Endothelial cell of umbilical vein (primary cell): Measurements from ENCODE around the gene ATP6V0C.

ENCODE experiments used
- EZH2 ChIP-seq: IDR thresholded peaks from 2 replicates; pipeline ENCODE4 v1.6.1; 2012; ENCODE audit warnings: borderline replicate concordance, low read depth, mild to moderate bottlenecking, moderate library complexity, low read length, inconsistent platforms; ENCODE audit not compliant: severe bottlenecking
- JUN ChIP-seq: IDR thresholded peaks from 2 replicates; pipeline ENCODE4 v1.6.1; 2011; ENCODE audit warnings: borderline replicate concordance, low read depth; ENCODE audit not compliant: insufficient read length, insufficient read depth
- MYC ChIP-seq: IDR thresholded peaks from one replicate; pipeline ENCODE4 v1.6.1; 2011; ENCODE audit warnings: mild to moderate bottlenecking, low read depth, low read length
- POLR2A ChIP-seq: IDR thresholded peaks from 2 replicates; pipeline ENCODE4 v1.6.1; 2012; ENCODE audit warnings: low read depth, mild to moderate bottlenecking, control low read depth, low read length
- POLR2AphosphoS5 ChIP-seq: IDR thresholded peaks from 2 replicates; pipeline ENCODE4 v1.6.1; 2012; ENCODE audit warnings: low read depth, mild to moderate bottlenecking, control low read depth, low read length, moderate library complexity; ENCODE audit not compliant: insufficient read depth
- TF ChIP-seq, protein P1 (sequence below), 2 donors: IDR thresholded peaks; 1 replicate in 1 of 2; 2 replicates in 1 of 2; pipeline ENCODE4 v1.5.1; 2011; ENCODE audit warnings: low read length in 2 of 2, mild to moderate bottlenecking in 2 of 2, moderate library complexity in 2 of 2, control low read depth in 1 of 2, inconsistent platforms in 1 of 2, low read depth in 1 of 2; ENCODE audit not compliant: insufficient read depth in 1 of 2; ENCODE audit errors: extremely low read depth in 1 of 2
- TF ChIP-seq, protein P2 (sequence below): IDR thresholded peaks from 2 replicates; pipeline ENCODE4 v1.6.1; 2011; ENCODE audit not compliant: insufficient read depth, insufficient read length

DNA sequence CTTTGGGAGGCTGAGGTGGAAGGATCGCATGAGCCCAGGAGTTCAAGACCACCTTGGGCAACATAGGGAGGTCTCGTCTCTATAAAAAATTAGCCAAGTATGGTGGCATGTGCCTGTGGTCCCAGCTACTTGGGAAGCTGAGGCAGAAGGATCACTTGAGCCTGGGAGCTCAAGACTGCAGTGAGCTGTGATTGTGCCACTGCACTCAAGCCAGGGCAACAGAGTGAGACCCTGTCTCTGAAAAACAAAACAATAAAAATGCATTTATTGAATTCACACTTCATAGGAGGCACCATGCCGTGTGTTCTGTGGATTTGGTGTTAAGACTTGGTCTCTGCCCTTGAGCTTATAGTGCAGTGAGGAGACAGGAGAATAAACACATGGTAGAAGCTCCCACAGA, 36.4 kb upstream of the ATP6V0C start:
- TF ChIP-seq, protein P1, sequence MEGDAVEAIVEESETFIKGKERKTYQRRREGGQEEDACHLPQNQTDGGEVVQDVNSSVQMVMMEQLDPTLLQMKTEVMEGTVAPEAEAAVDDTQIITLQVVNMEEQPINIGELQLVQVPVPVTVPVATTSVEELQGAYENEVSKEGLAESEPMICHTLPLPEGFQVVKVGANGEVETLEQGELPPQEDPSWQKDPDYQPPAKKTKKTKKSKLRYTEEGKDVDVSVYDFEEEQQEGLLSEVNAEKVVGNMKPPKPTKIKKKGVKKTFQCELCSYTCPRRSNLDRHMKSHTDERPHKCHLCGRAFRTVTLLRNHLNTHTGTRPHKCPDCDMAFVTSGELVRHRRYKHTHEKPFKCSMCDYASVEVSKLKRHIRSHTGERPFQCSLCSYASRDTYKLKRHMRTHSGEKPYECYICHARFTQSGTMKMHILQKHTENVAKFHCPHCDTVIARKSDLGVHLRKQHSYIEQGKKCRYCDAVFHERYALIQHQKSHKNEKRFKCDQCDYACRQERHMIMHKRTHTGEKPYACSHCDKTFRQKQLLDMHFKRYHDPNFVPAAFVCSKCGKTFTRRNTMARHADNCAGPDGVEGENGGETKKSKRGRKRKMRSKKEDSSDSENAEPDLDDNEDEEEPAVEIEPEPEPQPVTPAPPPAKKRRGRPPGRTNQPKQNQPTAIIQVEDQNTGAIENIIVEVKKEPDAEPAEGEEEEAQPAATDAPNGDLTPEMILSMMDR (IDR thresholded peaks at IDR 0.05; ENCODE audit: extremely low read depth in 1 of 2, insufficient read depth in 1 of 2, low read depth in 1 of 2, low read length in 2 of 2), result no peak
- TF ChIP-seq POLR2A (no peak), POLR2AphosphoS5 (no peak), EZH2 (no peak), JUN (no peak), MYC (no peak)
- TF ChIP-seq, protein P2, sequence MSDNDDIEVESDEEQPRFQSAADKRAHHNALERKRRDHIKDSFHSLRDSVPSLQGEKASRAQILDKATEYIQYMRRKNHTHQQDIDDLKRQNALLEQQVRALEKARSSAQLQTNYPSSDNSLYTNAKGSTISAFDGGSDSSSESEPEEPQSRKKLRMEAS, result no peak
